Measurements from ENCODE around the gene IFNLR1. TPM values are rescaled to one million over a fixed set of nuclear protein-coding genes. Genes with fewer than 3 reads are reported as not detected.

IFNLR1 gene
- total and polyA plus RNA-seq, 9 of the 15 experiments (the other 6 are each of a cell fraction or from before 2014, with no cell fraction given) = not detected

DNA sequence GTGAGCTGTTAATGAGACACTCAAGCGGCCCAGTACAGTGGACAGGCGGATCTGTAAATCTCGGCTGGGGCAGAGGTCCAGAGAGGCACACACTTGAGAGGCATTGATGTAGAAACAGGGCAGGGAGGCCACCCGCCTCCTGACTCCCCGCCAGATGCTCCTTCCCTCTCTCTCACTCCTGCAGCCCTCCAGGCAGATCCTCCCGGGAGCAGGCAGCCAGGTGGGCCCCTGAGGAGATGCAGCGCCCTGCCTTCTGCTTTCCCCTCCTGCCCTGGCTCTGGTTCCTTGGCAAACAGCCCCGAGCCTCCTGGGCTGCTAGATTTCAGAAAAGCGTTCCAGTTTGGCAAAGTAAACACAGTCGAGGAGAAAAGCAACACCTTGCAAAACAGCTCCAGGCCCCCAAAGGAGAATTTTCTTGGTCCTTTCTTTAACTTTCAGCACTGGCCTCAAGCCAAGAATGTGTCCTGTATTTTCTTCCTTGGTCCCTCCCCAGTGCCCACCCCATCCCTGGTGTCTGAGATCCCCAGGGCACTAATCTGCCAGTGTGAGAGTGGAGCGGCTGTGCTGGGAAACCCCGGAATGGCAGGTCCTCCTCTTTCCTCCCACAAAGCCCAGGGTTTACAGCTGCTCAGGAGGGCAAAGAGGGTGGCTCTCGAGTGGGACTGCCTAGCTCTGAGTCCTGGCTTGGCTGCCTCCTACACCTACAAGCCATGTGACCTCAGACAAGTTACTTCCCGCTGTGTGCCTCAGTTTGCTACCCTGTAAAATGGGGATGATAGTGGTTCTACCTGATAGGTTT is 29.4 kb upstream of the IFNLR1 start (continued):
- TF ChIP-seq, protein P1, sequence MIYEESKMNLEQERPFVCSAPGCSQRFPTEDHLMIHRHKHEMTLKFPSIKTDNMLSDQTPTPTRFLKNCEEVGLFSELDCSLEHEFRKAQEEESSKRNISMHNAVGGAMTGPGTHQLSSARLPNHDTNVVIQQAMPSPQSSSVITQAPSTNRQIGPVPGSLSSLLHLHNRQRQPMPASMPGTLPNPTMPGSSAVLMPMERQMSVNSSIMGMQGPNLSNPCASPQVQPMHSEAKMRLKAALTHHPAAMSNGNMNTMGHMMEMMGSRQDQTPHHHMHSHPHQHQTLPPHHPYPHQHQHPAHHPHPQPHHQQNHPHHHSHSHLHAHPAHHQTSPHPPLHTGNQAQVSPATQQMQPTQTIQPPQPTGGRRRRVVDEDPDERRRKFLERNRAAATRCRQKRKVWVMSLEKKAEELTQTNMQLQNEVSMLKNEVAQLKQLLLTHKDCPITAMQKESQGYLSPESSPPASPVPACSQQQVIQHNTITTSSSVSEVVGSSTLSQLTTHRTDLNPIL (CRISPR knock-in tag; IDR thresholded peaks at IDR 0.05) = no peak
- TF ChIP-seq ZNF217 (CRISPR knock-in tag; IDR thresholded peaks at IDR 0.05) (no peak), OTX1 (CRISPR knock-in tag; IDR thresholded peaks at IDR 0.05) (no peak), ZNF23 (CRISPR knock-in tag; IDR thresholded peaks at IDR 0.05) (no peak), SMAD3 (CRISPR knock-in tag; conservative IDR thresholded peaks at IDR 0.05) (no peak), KAT7 (CRISPR knock-in tag; IDR thresholded peaks at IDR 0.05; ENCODE audit: borderline replicate concordance) (no peak), FOXJ3 (CRISPR knock-in tag; IDR thresholded peaks at IDR 0.05) (no peak), FOXJ2 (tag; IDR thresholded peaks at IDR 0.05) (no peak), TCFL5 (CRISPR knock-in tag; conservative IDR thresholded peaks at IDR 0.05) (no peak), ZNF57 (CRISPR knock-in tag; IDR thresholded peaks at IDR 0.05) (no peak), BCOR (IDR thresholded peaks at IDR 0.05) (peak; percentile 58; the same call in 1 of the 2 replicates), COPS2 (conservative IDR thresholded peaks at IDR 0.05) (no peak), KDM1A (IDR thresholded peaks at IDR 0.05) (peak in 1 of 2 experiments; percentile 27; a peak in 1 of 4 replicates)
- TF ChIP-seq, protein P2, sequence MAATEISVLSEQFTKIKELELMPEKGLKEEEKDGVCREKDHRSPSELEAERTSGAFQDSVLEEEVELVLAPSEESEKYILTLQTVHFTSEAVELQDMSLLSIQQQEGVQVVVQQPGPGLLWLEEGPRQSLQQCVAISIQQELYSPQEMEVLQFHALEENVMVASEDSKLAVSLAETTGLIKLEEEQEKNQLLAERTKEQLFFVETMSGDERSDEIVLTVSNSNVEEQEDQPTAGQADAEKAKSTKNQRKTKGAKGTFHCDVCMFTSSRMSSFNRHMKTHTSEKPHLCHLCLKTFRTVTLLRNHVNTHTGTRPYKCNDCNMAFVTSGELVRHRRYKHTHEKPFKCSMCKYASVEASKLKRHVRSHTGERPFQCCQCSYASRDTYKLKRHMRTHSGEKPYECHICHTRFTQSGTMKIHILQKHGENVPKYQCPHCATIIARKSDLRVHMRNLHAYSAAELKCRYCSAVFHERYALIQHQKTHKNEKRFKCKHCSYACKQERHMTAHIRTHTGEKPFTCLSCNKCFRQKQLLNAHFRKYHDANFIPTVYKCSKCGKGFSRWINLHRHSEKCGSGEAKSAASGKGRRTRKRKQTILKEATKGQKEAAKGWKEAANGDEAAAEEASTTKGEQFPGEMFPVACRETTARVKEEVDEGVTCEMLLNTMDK (IDR thresholded peaks at IDR 0.05; ENCODE audit: borderline replicate concordance, insufficient read depth, low read depth, low read length, poor library complexity, severe bottlenecking) = no peak
- TF ChIP-seq, protein P3, sequence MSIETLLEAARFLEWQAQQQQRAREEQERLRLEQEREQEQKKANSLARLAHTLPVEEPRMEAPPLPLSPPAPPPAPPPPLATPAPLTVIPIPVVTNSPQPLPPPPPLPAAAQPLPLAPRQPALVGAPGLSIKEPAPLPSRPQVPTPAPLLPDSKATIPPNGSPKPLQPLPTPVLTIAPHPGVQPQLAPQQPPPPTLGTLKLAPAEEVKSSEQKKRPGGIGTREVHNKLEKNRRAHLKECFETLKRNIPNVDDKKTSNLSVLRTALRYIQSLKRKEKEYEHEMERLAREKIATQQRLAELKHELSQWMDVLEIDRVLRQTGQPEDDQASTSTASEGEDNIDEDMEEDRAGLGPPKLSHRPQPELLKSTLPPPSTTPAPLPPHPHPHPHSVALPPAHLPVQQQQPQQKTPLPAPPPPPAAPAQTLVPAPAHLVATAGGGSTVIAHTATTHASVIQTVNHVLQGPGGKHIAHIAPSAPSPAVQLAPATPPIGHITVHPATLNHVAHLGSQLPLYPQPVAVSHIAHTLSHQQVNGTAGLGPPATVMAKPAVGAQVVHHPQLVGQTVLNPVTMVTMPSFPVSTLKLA (conservative IDR thresholded peaks at IDR 0.05) = no peak
- TF ChIP-seq, protein P4, sequence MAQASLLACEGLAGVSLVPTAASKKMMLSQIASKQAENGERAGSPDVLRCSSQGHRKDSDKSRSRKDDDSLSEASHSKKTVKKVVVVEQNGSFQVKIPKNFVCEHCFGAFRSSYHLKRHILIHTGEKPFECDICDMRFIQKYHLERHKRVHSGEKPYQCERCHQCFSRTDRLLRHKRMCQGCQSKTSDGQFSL (CRISPR knock-in tag; IDR thresholded peaks at IDR 0.05) = no peak
- TF ChIP-seq, protein P4 (tag; IDR thresholded peaks at IDR 0.05) = no peak
- TF ChIP-seq, protein P5, sequence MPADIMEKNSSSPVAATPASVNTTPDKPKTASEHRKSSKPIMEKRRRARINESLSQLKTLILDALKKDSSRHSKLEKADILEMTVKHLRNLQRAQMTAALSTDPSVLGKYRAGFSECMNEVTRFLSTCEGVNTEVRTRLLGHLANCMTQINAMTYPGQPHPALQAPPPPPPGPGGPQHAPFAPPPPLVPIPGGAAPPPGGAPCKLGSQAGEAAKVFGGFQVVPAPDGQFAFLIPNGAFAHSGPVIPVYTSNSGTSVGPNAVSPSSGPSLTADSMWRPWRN (IDR thresholded peaks at IDR 0.05; ENCODE audit: low read depth) = no peak
- TF ChIP-seq, protein P6, sequence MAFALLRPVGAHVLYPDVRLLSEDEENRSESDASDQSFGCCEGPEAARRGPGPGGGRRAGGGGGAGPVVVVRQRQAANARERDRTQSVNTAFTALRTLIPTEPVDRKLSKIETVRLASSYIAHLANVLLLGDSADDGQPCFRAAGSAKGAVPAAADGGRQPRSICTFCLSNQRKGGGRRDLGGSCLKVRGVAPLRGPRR (CRISPR knock-in tag; IDR thresholded peaks at IDR 0.05) = no peak
- TF ChIP-seq, protein P7, sequence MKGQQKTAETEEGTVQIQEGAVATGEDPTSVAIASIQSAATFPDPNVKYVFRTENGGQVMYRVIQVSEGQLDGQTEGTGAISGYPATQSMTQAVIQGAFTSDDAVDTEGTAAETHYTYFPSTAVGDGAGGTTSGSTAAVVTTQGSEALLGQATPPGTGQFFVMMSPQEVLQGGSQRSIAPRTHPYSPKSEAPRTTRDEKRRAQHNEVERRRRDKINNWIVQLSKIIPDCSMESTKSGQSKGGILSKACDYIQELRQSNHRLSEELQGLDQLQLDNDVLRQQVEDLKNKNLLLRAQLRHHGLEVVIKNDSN (CRISPR knock-in tag; IDR thresholded peaks at IDR 0.05) = no peak

Measured in K562 (cell line).